Measurements from ENCODE around the gene PDX1. TPM values are rescaled to one million over a fixed set of nuclear protein-coding genes. Genes with fewer than 3 reads are reported as not detected.

The PDX1 gene
- total RNA-seq, result not detected in 2 replicates

GRCh38 chr13:27919934-27920676 is at the start of gene PDX1:
PDX1 (plus strand) TSS chr13:27920000; CDS start chr13:27920139, 139 bp downstream.

GRCh38 chr13:27969082-27969865 is 49.5 kb downstream of the PDX1 start, which contains the start of gene CDX2:
CDX2 (minus strand) TSS chr13:27969315; CDS start chr13:27969006, 309 bp downstream.

Other genes starting within 250 kb of the PDX1 start
- gene GSX1, start 127.5 kb upstream of the PDX1 start, total RNA-seq, result not detected in 2 replicates
- gene CDX2, start 49.3 kb downstream of the PDX1 start, total RNA-seq, result not detected in 2 replicates
- gene URAD, start 68.7 kb downstream of the PDX1 start, total RNA-seq, result not detected in 2 replicates
- not detected in 2 replicates for gene FLT3, start 180.6 kb downstream of the PDX1 start, total RNA-seq
- 17.1 and 19.9 TPM in 2 replicates for gene PAN3, start 218.5 kb downstream of the PDX1 start, total RNA-seq